Non-pigmented ciliary epithelial cell (primary cell): ENCODE measurements around the gene AKAP13.
"Not testable (repeated sequence)": the region's sequence is repeated elsewhere in the genome, so short reads cannot be mapped to it uniquely, and the experiment has no call there.

Source experiments
- DNase-seq: peaks from one replicate; pipeline ENCODE4 v3.0.0-alpha.2; 2010; ENCODE audit warnings: low read depth

The AKAP13 gene

GRCh38 chr15:85789496-85789875 lies 409.1 kb downstream of the AKAP13 start:
- DNase-seq, result no peak

- DNase-seq, result no peak
Measured at GRCh38 chr15:85792102-85792731, 411.8 kb downstream of the AKAP13 start.

GRCh38 chr15:85792912-85793590 lies 412.6 kb downstream of the AKAP13 start:
- DNase-seq, result no peak

- DNase-seq, result no peak
Measured at GRCh38 chr15:85793641-85794597, 413.5 kb downstream of the AKAP13 start.

- DNase-seq, result peak; percentile 59
Measured at GRCh38 chr15:85794598-85795336, 414.4 kb downstream of the AKAP13 start, which contains the start of gene KLHL25. KLHL25 (minus strand) TSS chr15:85794925; CDS start chr15:85769810, 25,115 bp downstream.

GRCh38 chr15:85795337-85796305 lies 415.2 kb downstream of the AKAP13 start:
- no peak for DNase-seq

GRCh38 chr15:85796371-85796770 lies 416.0 kb downstream of the AKAP13 start:
- not testable (repeated sequence) for DNase-seq
